Activated CD8-positive, alpha-beta memory T cell treated with anti-CD3 and anti-CD28 coated beads, Interleukin-2, amount 50 U/mL, for 24 hours (primary cell): Measurements from ENCODE around the gene CLCNKB.
"Not testable (repeated sequence)": the region's sequence is repeated elsewhere in the genome, so short reads cannot be mapped to it uniquely, and the experiment has no call there.

ENCODE experiments used
- DNase-seq: peaks from one replicate; pipeline ENCODE4 v3.0.0-alpha.2; 2020; ENCODE audit errors: extremely low read depth

The CLCNKB gene

GRCh38 chr1:16043521-16043920, at the start of gene CLCNKB:
Gene CLCNKB (plus strand): TSS chr1:16043782. CDS start chr1:16044493, 711 bp downstream.
- DNase-seq, result no peak

GRCh38 chr1:15994081-15994480, 49.5 kb upstream of the CLCNKB start:
- DNase-seq, result no peak

GRCh38 chr1:15994590-15995351, 48.8 kb upstream of the CLCNKB start:
- no peak for DNase-seq

- DNase-seq, result no peak
Measured at GRCh38 chr1:15997076-15997585, 46.5 kb upstream of the CLCNKB start.

- DNase-seq, result no peak
Measured at GRCh38 chr1:15997637-15998280, 45.8 kb upstream of the CLCNKB start.

GRCh38 chr1:15998929-15999328, 44.7 kb upstream of the CLCNKB start:
- DNase-seq, result no peak

GRCh38 chr1:16001274-16001673, 42.3 kb upstream of the CLCNKB start:
- not testable (repeated sequence) for DNase-seq

GRCh38 chr1:16005597-16005996, 38.0 kb upstream of the CLCNKB start:
- no peak for DNase-seq

GRCh38 chr1:16006010-16006409, 37.6 kb upstream of the CLCNKB start:
- no peak for DNase-seq

GRCh38 chr1:16006552-16007485, 36.8 kb upstream of the CLCNKB start:
- DNase-seq, result no peak

- DNase-seq, result no peak
Measured at GRCh38 chr1:16007671-16008341, 35.8 kb upstream of the CLCNKB start.

- peak; percentile 49 for DNase-seq
Measured at GRCh38 chr1:16009030-16009460, 34.5 kb upstream of the CLCNKB start.

- DNase-seq, result no peak
Measured at GRCh38 chr1:16009678-16010077, 33.9 kb upstream of the CLCNKB start.

GRCh38 chr1:16010837-16011236, 32.7 kb upstream of the CLCNKB start:
- no peak for DNase-seq

GRCh38 chr1:16011936-16012589, 31.5 kb upstream of the CLCNKB start:
- DNase-seq, result no peak

- no peak for DNase-seq
Measured at GRCh38 chr1:16012590-16013219, 30.9 kb upstream of the CLCNKB start.

GRCh38 chr1:16013220-16013907, 30.2 kb upstream of the CLCNKB start:
- no peak for DNase-seq

- no peak for DNase-seq
Measured at GRCh38 chr1:16013908-16014258, 29.7 kb upstream of the CLCNKB start.

- DNase-seq, result no peak
Measured at GRCh38 chr1:16014509-16015482, 28.8 kb upstream of the CLCNKB start.
